NCI-H2196 treated with DMSO at 0.1 percent for 48 hours (cell line): ENCODE measurements around the gene RC3H2.

Source experiments
- DNase-seq: peaks from one replicate; lab custom pipeline; 2025; ENCODE audit not compliant: unreplicated experiment; lab: John Stamatoyannopoulos, UW

RC3H2 gene, protein sequence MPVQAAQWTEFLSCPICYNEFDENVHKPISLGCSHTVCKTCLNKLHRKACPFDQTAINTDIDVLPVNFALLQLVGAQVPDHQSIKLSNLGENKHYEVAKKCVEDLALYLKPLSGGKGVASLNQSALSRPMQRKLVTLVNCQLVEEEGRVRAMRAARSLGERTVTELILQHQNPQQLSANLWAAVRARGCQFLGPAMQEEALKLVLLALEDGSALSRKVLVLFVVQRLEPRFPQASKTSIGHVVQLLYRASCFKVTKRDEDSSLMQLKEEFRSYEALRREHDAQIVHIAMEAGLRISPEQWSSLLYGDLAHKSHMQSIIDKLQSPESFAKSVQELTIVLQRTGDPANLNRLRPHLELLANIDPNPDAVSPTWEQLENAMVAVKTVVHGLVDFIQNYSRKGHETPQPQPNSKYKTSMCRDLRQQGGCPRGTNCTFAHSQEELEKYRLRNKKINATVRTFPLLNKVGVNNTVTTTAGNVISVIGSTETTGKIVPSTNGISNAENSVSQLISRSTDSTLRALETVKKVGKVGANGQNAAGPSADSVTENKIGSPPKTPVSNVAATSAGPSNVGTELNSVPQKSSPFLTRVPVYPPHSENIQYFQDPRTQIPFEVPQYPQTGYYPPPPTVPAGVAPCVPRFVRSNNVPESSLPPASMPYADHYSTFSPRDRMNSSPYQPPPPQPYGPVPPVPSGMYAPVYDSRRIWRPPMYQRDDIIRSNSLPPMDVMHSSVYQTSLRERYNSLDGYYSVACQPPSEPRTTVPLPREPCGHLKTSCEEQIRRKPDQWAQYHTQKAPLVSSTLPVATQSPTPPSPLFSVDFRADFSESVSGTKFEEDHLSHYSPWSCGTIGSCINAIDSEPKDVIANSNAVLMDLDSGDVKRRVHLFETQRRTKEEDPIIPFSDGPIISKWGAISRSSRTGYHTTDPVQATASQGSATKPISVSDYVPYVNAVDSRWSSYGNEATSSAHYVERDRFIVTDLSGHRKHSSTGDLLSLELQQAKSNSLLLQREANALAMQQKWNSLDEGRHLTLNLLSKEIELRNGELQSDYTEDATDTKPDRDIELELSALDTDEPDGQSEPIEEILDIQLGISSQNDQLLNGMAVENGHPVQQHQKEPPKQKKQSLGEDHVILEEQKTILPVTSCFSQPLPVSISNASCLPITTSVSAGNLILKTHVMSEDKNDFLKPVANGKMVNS

DNA sequence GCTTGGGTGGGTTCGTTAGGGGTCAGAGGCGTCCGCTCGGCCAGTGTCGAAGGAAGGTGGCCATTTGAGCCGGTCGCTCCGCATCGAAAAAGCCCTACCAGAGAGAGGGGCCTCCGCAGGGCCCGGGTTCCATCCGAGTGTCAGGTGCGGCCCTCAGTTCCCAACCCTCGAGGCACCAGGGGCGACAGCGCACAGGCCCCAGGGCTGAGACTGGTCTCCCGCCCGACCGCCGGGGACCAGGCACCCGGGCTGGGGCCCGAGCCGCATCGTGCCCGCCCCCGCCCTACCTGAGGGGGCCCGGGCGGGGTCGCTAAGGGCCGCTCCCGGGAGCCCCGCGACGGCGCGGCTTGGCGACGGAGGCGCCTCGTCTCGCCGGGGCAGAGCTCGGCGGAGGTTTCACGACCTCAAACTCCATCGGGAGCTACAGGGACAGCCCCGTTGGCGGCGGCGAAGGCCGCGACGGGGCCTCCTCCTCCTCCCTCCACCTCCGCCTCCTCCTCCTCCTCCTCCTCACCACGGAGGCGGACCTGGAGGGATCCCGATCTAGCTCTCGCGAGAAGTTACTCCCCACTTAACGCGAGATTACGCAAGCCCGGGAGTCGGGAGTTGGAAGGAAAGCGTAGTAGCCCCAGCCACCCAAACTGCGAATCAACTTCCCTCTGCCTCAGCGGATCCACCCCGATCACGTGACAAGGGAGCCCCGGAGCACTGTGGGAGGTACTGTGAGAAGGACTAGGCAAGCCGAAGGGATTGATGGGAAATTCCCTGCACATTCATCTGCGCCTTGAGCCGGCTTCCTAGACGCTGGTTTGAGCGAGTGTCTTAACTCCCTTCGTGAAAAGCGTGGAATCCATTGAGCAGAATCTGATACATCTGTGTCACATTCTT is at the start of gene RC3H2:
RC3H2 (minus strand) TSS at position 537 of the 888 bp plus-strand sequence. CDS start 7,850 bp downstream, outside the sequence.
- DNase-seq, result peak; percentile 98

DNA sequence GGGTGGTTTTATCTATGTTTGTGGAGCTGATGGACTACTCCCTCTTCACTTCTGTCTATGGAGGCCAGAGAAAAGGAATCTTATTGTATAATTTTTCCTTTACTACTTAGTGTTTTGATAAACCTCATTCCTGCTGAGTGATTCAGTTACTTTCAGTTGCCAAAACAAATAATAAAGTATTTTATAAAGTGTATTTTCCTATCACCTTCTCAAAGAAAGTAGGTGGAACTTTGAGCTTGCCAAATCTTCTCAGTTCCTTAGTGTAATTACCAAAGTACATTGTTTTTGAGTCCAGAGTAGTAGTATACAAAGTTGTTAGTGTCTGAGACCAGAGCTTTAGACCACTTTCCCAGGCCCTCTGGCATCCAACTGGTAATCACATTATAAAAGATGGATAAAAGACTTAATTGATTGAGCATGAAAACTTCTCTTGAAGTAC is 49.1 kb upstream of the RC3H2 start:
- no peak for DNase-seq

DNA sequence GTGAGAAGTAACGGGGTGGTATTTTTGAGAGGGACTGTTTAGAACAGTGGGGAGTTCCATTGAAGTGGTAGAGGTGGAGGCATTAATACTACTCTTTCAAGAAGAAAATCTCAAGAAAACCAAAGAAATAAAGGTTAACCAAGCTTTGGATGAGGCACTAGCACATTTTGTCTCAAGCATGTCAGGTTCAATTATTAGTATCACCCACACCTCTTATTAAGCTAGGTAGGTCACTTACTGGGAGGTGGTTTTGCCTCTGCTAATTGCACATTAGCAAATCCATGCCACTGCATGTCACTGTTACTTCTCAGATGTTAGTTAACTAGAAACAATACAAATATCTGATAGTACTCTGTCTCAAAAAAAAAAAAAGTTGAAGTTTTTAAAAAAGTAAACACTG is 45.9 kb upstream of the RC3H2 start:
- DNase-seq, result no peak

DNA sequence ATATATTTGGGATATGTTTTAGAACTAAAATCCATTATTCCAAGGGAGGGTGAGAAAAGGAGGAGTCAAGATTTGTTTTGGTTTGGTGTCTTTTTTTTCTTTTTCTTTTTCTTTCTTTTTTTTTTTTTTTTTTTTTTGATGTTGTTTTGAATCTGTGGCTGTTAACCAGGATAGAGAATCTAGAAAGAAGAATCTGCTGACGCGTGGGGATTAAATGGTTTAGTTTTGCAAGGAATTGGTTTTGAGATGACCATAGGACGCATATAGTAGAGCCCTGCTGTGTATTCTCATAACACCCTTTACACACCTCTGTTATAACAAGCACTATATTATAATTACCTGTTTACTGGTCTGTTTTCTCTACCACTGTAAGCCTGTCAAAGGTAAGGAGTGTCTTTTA is 45.1 kb upstream of the RC3H2 start:
- DNase-seq, result no peak

DNA sequence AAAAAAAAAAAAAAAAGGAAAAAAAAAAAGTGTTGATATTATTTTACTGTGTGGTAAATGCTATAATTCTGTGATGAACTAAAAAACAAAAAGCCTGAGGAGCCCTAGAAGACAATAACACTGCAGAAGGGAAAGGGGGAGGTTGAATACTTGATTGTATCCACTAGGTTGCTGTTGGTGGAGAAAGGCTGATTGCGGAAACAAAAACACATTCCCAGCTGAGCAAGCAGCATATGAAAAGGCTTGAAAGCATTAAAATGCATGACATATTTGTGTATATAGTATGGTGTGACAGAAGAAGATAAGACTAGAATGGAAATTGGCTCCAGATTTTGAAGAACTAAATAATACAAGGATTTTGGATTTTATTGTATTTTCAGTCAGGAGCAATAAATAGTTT is 44.5 kb upstream of the RC3H2 start:
- DNase-seq, result no peak

DNA sequence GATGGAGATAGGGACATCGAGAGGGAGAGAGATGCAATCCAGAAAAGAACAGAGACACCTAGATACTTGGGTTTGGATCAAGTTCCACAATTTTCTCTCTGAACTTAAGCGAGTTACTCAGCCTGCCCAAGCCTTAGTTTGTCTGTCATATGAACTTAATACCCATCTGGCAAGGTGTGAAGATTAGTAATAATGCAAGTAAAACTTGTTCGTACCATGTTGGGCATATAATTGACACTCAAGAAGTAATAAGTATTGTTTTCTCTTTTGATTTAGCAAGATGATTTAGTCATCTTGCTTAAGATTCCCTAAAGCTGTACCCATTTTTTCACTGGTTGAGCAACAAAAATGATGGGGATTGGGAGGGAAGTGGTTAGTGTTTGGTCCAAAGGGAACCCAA is 43.2 kb upstream of the RC3H2 start:
- DNase-seq, result no peak

DNA sequence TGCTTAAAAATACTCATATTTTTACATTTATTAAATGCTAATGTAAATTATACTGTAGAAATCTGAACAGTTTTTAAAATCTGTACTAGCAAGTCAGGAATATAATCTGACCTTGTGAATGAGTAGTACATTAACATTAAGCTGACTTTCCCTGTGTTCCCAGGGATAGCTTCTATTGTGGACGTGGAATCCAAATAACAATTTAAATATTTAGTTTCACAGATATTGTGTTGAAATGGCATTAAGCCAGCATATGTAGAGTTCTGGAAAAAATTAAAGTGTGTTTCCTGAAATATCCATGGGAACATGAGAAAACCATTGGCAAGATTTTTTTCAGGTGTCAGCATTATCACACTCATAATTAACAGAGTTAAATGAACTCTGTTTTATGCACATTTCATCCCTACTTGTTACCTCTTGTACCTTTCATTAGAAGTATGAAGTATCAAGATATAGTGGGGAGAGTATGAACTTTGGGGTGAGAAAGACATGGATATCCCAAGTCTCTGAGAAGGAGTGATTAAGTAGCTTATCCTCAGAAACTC is 41.4 kb upstream of the RC3H2 start:
- DNase-seq, result no peak

DNA sequence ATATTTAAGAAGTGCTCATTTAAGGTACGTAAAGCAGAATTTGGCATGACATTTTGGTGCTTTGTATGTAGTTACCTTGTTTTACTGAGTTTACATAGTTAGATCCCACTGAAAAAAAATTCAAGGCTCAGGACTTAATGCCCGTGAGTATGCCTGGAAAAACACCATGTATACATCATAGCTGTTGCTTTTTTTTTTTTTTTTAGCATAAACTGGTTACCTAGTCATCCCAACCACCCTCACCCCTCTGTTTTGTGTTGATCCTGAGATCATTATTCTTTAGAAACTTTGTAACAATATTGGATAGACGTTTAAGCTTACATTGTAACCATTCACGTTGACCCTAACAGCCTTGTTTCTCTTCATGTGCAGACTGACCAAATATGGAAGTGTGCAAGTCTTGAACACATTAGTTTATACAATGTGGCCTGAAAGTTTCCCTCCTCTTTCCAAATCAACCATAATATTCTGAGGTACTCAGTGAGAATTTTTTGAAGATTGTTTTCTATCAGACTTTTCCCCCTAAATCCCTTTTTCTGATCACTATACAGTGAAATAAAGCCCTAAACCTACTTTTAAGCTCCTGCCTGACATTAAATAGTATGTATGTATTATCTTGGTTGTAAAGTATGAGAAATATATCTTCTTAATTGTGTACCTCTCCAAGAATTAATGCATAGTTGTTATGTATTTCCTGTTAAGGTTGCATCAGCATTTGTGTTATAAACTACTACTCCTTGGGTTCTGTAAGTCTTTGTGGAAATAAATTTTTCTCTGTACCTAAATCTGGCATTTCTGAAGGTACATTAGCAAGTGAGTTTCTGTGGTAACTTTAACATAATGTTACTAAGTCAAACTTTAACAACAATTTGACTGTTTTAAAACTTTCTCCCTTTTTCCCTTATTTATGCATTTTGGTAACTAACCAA is 40.1 kb upstream of the RC3H2 start:
- DNase-seq, result no peak

DNA sequence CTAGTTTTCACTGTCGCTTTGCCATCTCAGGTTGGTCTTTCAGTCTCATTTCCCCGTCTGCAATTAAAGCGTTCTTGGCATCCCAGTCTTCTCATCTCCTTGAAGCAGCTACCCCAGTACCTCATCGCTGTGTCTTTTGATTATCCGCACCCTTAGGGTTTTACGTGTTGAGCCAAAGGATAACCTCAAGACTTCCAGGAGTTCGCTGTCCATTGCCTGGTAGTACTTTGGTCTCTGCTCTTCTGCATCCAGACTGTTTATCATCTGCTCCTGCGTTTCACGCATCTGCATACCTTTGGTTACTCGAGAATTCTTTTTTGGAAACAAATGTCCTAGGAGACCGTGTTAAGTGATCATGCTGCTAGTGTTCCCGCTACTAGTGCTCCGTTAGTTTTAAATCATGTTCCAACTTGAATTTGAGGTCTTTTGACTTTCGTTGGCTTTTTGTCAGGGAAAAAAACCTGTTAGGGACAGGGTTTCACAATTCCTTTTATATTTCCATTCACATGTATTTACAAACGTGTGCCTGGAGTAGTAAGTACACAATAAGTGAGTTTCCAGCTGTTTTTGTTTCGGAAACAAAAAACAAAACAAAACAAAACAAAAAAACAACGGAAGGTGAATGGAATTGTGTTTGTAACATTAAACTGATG is 36.5 kb upstream of the RC3H2 start:
- no peak for DNase-seq

DNA sequence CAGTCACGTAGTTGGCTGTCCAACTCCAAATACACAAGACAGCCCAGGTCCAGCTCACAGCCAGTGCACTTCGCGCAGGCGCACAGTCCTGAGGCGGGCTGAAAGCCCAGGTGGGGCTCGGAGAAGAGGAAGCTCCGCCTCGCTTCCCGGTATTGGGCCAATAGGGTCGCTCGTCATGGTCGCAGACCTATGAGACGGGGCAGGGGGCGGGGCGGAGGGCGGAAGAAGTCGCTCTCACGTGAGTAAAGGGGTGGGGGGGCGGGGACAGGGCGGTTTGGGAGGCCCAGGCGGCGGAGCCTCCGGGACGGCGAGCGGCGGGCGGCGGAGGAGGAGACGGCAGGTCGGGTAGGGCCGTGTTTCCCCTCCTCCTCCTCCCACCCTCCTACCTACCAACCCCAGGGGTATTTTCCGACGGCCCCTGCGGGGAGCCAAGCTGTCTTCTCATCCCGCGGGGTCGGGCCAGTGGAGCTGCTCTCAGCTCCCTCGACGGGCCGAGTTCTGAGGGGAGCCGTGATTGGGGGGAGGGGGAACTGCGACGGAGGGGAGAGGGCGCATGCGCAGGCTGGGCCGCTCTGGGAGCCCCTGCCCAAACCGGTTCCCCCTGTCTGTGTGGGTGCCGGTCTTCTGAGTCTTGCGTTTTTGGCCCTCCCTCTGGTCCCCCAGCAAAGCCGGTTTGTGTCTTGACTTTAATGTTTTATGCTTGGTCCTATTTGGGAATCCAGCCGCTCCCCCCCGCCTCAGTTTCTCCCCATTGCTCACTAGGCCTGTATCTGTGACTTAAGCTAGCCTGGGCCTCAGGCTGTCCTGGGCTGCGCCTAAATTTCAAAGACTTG is 35.8 kb upstream of the RC3H2 start, which contains the start of gene RABGAP1:
RABGAP1 (plus strand) TSS at position 272 of the 833 bp plus-strand sequence. CDS start 16,040 bp downstream, outside the sequence.
- DNase-seq, result peak; percentile 96

DNA sequence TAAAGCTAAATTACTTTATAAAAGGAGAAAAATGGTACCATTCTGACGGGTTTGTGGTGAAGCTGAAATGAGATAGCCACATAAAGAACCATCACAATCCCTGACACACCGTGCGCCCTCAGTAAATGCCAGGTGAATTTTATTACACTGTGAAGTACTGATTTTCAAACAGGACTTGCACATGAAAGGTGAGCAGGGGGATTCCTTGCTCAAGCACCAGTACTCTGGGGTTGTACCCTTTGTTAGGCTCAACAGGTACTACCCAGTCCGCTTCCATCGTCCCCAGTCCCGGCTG is 35.2 kb upstream of the RC3H2 start:
- no peak for DNase-seq

DNA sequence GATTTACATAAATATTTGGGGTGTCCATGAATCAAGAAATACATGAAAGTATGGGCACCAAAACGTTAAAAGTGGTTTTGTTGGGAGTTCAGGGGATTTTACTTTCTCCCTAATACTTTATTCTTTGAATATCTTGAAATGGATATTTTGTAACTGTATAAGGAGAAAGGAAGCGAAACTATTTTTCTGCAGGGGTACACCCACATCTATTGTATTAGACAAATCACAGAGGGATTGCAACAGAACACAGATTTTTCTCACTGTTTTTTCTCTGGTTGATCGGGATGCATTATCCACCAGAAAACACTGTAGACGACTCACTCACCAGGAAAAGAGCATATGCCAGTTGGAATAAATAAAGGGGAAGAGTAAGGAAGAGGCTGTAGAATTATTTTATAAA is 34.4 kb upstream of the RC3H2 start:
- DNase-seq, result no peak

DNA sequence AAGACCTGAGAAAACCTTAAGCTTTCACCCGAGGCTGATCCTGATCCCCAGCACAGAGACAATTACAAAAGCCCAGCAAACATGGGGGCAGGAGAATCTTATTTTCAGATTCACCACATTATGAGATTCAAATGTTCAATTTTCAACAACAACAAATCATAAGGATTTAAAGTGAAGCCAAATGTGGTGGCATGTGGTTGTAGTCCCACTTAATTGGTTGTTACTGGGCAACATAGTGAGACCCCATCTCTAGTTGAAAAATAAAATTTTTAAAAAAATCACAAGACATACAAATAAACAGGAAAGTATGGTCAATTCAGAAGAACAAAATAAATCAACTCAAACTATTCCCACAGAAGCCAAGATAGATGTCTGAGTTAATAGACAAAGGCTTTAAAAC is 31.7 kb upstream of the RC3H2 start:
- no peak for DNase-seq

DNA sequence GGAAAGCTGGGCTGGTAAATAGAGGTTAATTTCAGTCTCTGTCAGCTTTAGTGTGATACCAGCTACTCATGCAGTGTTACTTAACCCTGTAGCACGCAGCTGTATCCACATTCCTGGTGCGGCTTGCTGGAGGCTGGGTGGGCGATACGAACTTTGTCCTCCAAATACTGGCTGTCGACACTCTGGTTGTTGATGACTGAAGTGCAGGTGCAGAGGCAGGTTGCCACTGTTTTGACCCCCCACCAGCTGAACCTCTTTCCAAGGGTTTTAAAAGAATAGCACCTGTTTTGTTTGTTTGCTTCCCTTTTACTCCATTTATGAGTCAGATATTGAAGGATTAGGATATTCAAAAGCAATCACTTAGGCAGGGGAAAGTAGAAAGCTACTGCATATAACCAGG is 31.3 kb upstream of the RC3H2 start:
- DNase-seq, result no peak

DNA sequence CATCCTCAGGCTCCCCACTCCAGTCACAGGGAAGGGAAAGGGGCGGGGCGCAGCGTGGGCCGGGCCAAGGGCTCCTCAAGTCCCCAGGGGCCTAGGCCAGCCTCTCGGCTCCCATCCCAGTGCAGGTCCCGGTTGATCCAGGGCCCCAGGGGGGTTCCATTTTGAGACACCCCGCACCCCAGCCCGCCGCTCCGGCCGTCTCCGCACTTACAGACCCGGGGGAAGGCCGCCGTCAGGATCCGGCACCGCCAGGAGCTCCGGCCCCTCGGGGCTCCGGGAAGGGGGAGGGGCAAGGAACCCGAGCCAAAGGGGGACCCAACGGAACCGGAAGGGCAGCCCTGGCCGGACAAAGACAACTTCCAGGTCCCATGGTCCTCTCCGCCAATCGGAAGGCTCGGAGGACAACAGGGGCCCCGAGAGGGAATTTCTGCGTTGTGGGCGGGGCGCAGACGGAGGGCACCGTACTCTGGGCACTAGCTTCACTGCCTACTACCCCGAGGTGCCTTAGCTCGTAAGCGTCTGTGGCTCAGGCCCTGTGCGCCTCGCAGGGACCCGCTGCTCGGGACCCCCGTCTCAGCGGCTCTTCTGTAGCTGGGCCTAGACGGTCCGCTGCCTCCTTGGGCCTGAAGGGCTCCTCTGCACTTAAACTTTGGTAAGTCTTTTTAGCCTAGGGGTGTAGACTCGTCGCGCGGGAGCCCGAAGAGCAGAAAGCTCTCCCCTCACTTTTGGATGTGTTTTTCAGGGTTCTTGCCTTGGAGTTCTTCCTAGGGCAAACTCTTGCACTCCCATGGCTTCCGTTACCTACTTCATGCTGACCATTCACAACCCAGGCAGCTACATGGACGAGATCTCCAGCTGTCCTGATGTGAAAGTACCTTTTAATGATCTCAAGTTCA is 26.3 kb upstream of the RC3H2 start, which contains the start of gene ZBTB26:
ZBTB26 (minus strand) TSS at position 287 of the 896 bp plus-strand sequence. CDS start 11,578 bp downstream, outside the sequence.
- DNase-seq, result peak; percentile 89

DNA sequence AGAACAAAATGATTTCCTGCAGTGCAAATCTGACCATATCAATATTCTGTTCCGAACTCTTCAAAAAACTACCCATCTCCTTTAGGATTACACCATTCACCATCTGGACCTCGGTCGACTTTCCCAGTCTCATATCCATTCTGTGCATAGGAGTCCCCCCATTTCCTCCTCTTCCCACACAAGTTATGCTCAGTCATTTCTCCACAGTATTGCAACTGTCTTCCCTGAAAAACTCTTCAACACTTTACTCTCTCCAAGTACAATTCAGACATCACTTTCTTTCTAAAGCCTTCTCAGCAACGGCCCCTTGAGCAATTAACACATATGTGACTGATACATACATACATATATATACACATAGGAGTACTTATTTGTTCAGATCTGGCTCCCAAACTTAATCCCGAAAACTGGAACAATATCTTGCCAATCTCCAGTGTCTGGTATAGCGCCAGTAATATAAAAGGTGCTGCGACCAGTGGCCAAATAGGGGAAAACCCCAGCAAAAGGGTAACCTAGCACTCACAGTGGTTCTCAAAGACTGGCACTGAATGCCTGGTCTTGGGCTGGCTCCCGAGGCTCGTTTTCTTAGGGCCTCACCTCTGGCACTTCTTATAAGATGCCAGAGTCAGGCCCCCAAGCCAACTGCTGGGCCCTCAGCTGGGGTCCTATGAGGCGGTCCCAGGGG is 25.5 kb upstream of the RC3H2 start:
- DNase-seq, result no peak
